ENCODE data around the gene CFAP74. TPM values are rescaled to one million over a fixed set of nuclear protein-coding genes. Genes with fewer than 3 reads are reported as not detected.

The CFAP74 gene
- total and polyA plus RNA-seq, 2 of the 13 experiments (the other 11 are each of a cell fraction or from before 2014, with no cell fraction given), result 0.27 to 0.62 TPM

GRCh38 chr1:1889847-1890505 lies 113.6 kb downstream of the CFAP74 start:
- Histone ChIP-seq H3K4me2 (ENCODE audit: low read depth, low read length) (peak overlapping the region; percentile 76), H3K4me3 (replicated peaks in 1 of 3; ENCODE audit: insufficient read depth in 1 of 3, low read depth in 2 of 3, low read length in 3 of 3) (peak overlapping the region; percentile 85 to 99 (median 90)), H3K79me2 (ENCODE audit: insufficient read depth, low read length) (peaks cover 56% of the 10 kb centered on the region), H3K9ac (ENCODE audit: insufficient read depth, low read depth, low read length) (peak overlapping the region; percentile 93), H3K27me3 (ENCODE audit: control insufficient read depth in 1 of 2, insufficient read depth in 2 of 2, low read length in 2 of 2) (no peaks in the 10 kb centered on the region; a peak in 1 of 5 replicates), H4K20me1 (ENCODE audit: insufficient read depth, low read length) (peaks cover 40% of the 10 kb centered on the region), H3K27ac (ENCODE audit: extremely low read length, insufficient read depth, low read length) (peak overlapping the region; percentile 87), H3K4me1 (ENCODE audit: insufficient read depth, low read length) (peaks cover 67% of the 10 kb centered on the region), H2AFZ (ENCODE audit: low read length) (no peak overlapping the region), H3K9me3 (ENCODE audit: low read length) (no peaks in the 10 kb centered on the region), H3K36me3 (replicated peaks in 1 of 2; ENCODE audit: control insufficient read depth in 1 of 2, insufficient read depth in 2 of 2, low read length in 2 of 2) (no peaks in the 10 kb centered on the region)
- ATAC-seq, result no peak
- WGBS (ENCODE audit: low lambda C conversion rate), result under 1% methylated on average over 44 of the region's 88 CpGs
- ChIA-PET POLR2A (no interaction called here), CTCF (ENCODE audit: low intra/inter-chr PET ratio, low total read pairs) (no interaction called here)
- in situ Hi-C loops (cut with HindIII; ENCODE audit: extremely low pct_ligation_motif_present, low pct_unique_long_range_greater_than_20kb) (no loop called here), intact Hi-C loops (cut with micrococcal nuclease; ENCODE audit: unreplicated experiment) (no loop called here)
- no TSS peak for BruUV-seq (replicated peaks)
- FAIRE-seq, result no peak
- DNase-seq (ENCODE audit: low spot score), result no peak
- TF ChIP-seq DNMT1 (CRISPR knock-in tag; IDR thresholded peaks at IDR 0.05), result 0 out of 2 replicates have a peak, but pooled peaks have one; percentile 33
- TF ChIP-seq ZNF513 (CRISPR knock-in tag; conservative IDR thresholded peaks at IDR 0.05), result no peak
- no peak for TF ChIP-seq ZNF75D (CRISPR knock-in tag; IDR thresholded peaks at IDR 0.05; ENCODE audit: borderline replicate concordance)
- no peak for TF ChIP-seq STAG1 (CRISPR knock-in tag; IDR thresholded peaks at IDR 0.05)
- TF ChIP-seq CHD4 (IDR thresholded peaks at IDR 0.05; ENCODE audit: borderline replicate concordance, low read length), result no peak
- TF ChIP-seq ZNF720 (CRISPR knock-in tag; IDR thresholded peaks at IDR 0.05), result no peak
- TF ChIP-seq HMGXB4 (CRISPR knock-in tag; IDR thresholded peaks at IDR 0.05; ENCODE audit: borderline replicate concordance in 1 of 2, low read depth in 1 of 2), result peak in 1 of 2 experiments; percentile 63; a peak in 2 of 4 replicates
- no peak for TF ChIP-seq CCDC6 (CRISPR knock-in tag; IDR thresholded peaks at IDR 0.05)
- no peak for TF ChIP-seq KDM1A (CRISPR knock-in tag; IDR thresholded peaks at IDR 0.05)
- no peak for TF ChIP-seq ZNF274 (CRISPR knock-in tag; IDR thresholded peaks at IDR 0.05)
- TF ChIP-seq AHR (CRISPR knock-in tag; IDR thresholded peaks at IDR 0.05), result no peak
- TF ChIP-seq ZNF574 (CRISPR knock-in tag; IDR thresholded peaks at IDR 0.05), result peak; percentile 52
- TF ChIP-seq ZBTB25 (CRISPR knock-in tag; IDR thresholded peaks at IDR 0.05), result no peak
- no peak for TF ChIP-seq SNAPC5 (CRISPR knock-in tag; IDR thresholded peaks at IDR 0.05; ENCODE audit: borderline replicate concordance)
- no peak for TF ChIP-seq ATF7 (IDR thresholded peaks at IDR 0.05)
- no peak for TF ChIP-seq ATF7 (CRISPR knock-in tag; IDR thresholded peaks at IDR 0.05)
- no peak for TF ChIP-seq SMAD1 (CRISPR knock-in tag; IDR thresholded peaks at IDR 0.05; ENCODE audit: borderline replicate concordance, low read depth)
- TF ChIP-seq ZFP37 (CRISPR knock-in tag; IDR thresholded peaks at IDR 0.05; ENCODE audit: borderline replicate concordance), result no peak

All from HepG2 (cell line).